Measurements from ENCODE around the gene FNBP1L.

The FNBP1L gene

GRCh38 chr1:93434088-93434487 lies 13.8 kb upstream of the FNBP1L start:
- DNase-seq, result no peak
- Histone ChIP-seq H3K4me3 (ENCODE audit: low read depth, low read length) (no peak overlapping the region), H3K27me3 (ENCODE audit: insufficient read depth, low read depth, severe bottlenecking) (no peaks in the 10 kb centered on the region), H3K27ac (no peak overlapping the region), H3K9me3 (ENCODE audit: severe bottlenecking) (peaks cover 3% of the 10 kb centered on the region), H3K36me3 (no peaks in the 10 kb centered on the region)
- no peak for TF ChIP-seq CTCF (IDR thresholded peaks at IDR 0.05; ENCODE audit: low read depth, low read length)

GRCh38 chr1:93434987-93435386 lies 12.9 kb upstream of the FNBP1L start:
- Histone ChIP-seq H3K9me3 (ENCODE audit: severe bottlenecking) (peaks cover 3% of the 10 kb centered on the region), H3K4me3 (ENCODE audit: low read depth, low read length) (no peak overlapping the region), H3K36me3 (no peaks in the 10 kb centered on the region), H3K27ac (no peak overlapping the region), H3K27me3 (ENCODE audit: insufficient read depth, low read depth, severe bottlenecking) (no peaks in the 10 kb centered on the region)
- TF ChIP-seq CTCF (IDR thresholded peaks at IDR 0.05; ENCODE audit: low read depth, low read length), result no peak
- DNase-seq, result no peak

- DNase-seq, result no peak
- H3K27ac ChIP-seq, result no peak overlapping the region
- H3K27me3 ChIP-seq (ENCODE audit: insufficient read depth, low read depth, severe bottlenecking), result no peaks in the 10 kb centered on the region
- H3K36me3 ChIP-seq, result no peaks in the 10 kb centered on the region
- H3K4me3 ChIP-seq (ENCODE audit: low read depth, low read length), result no peak overlapping the region
- H3K9me3 ChIP-seq (ENCODE audit: severe bottlenecking), result peaks cover 3% of the 10 kb centered on the region
- TF ChIP-seq CTCF (IDR thresholded peaks at IDR 0.05; ENCODE audit: low read depth, low read length), result no peak
Observed at GRCh38 chr1:93435443-93435842, 12.5 kb upstream of the FNBP1L start.

- Histone ChIP-seq H3K4me3 (ENCODE audit: low read depth, low read length) (no peak overlapping the region), H3K36me3 (no peaks in the 10 kb centered on the region), H3K27ac (no peak overlapping the region), H3K27me3 (ENCODE audit: insufficient read depth, low read depth, severe bottlenecking) (no peaks in the 10 kb centered on the region), H3K9me3 (ENCODE audit: severe bottlenecking) (peaks cover 3% of the 10 kb centered on the region)
- no peak for DNase-seq
- no peak for TF ChIP-seq CTCF (IDR thresholded peaks at IDR 0.05; ENCODE audit: low read depth, low read length)
Observed at GRCh38 chr1:93436496-93436895, 11.4 kb upstream of the FNBP1L start.

- Histone ChIP-seq H3K27ac (no peak overlapping the region), H3K27me3 (ENCODE audit: insufficient read depth, low read depth, severe bottlenecking) (no peaks in the 10 kb centered on the region), H3K4me3 (ENCODE audit: low read depth, low read length) (no peak overlapping the region), H3K9me3 (ENCODE audit: severe bottlenecking) (peaks cover 3% of the 10 kb centered on the region), H3K36me3 (no peaks in the 10 kb centered on the region)
- 0 out of 2 replicates have a peak, but pooled peaks have one; percentile 7 for TF ChIP-seq CTCF (IDR thresholded peaks at IDR 0.05; ENCODE audit: low read depth, low read length)
- no peak for DNase-seq
Observed at GRCh38 chr1:93437976-93438605, 9.8 kb upstream of the FNBP1L start.

GRCh38 chr1:93438716-93439115 lies 9.2 kb upstream of the FNBP1L start:
- Histone ChIP-seq H3K9me3 (ENCODE audit: severe bottlenecking) (peaks cover 3% of the 10 kb centered on the region), H3K27me3 (ENCODE audit: insufficient read depth, low read depth, severe bottlenecking) (no peaks in the 10 kb centered on the region), H3K27ac (no peak overlapping the region), H3K36me3 (no peaks in the 10 kb centered on the region), H3K4me3 (ENCODE audit: low read depth, low read length) (no peak overlapping the region)
- no peak for TF ChIP-seq CTCF (IDR thresholded peaks at IDR 0.05; ENCODE audit: low read depth, low read length)
- no peak for DNase-seq
